PC-9 (cell line): ENCODE measurements around the gene YES1.

Experiments
- CTCF ChIP-seq: fragments of 200-600 bp; sonication (generic); conservative IDR thresholded peaks from 2 replicates; pipeline ENCODE4 v1.6.1; 2017; ENCODE audit warnings: mixed run types, antibody characterized with exemption, mild to moderate bottlenecking, moderate library complexity
- EZH2 ChIP-seq: fragments of 200-600 bp; sonication (generic); IDR thresholded peaks from 2 replicates; pipeline ENCODE4 v1.8.0; 2017; ENCODE audit warnings: antibody characterized with exemption, low read depth

DNA sequence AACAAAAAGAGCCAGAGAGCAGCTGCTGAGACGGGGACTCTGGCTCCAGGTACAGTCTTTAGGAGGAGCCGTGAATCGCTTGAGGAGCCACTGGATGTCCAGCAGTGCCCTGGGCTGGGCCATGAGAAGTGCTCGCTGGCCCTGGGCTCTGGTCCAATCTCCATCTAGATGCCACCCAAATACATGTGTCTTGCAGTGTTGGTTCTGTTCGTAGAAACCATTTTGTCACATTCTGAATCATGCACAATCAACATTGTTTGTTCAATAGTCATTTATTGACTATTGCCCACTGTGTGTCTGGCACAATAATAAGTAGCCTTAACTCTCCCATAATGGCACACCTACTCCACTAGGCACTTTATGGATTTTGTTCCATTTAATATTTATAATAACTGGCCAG is 128.5 kb downstream of the YES1 start:
- TF ChIP-seq CTCF (no peak), EZH2 (no peak)
